HG02970 (cell line): ENCODE measurements around the gene ID3.

Source experiments
- ATAC-seq: cut with Tn5 transposase; IDR thresholded peaks from one replicate; pipeline ENCODE4 v1.9.1; 2021; ENCODE audit warnings: mild to moderate bottlenecking, moderate library complexity, moderate number of reproducible peaks; ENCODE audit not compliant: unreplicated experiment, low FRiP score

The ID3 gene

GRCh38 chr1:23567996-23568607 lies 8.8 kb upstream of the ID3 start:
- ATAC-seq = no peak

GRCh38 chr1:23567629-23567995 lies 8.3 kb upstream of the ID3 start:
- no peak for ATAC-seq

GRCh38 chr1:23566304-23566703 lies 7.0 kb upstream of the ID3 start:
- ATAC-seq = no peak

- ATAC-seq = no peak
These were observed 6.5 kb upstream of the ID3 start for GRCh38 chr1:23565776-23566175.

GRCh38 chr1:23564529-23565122 lies 5.3 kb upstream of the ID3 start:
- ATAC-seq = no peak

GRCh38 chr1:23563755-23564374 lies 4.6 kb upstream of the ID3 start:
- ATAC-seq = no peak

GRCh38 chr1:23563003-23563402 lies 3.7 kb upstream of the ID3 start:
- no peak for ATAC-seq

- no peak for ATAC-seq
These were observed 3.0 kb upstream of the ID3 start for GRCh38 chr1:23562137-23562876.

- ATAC-seq = no peak
These were observed 2.5 kb upstream of the ID3 start for GRCh38 chr1:23561813-23562100.

- no peak for ATAC-seq
These were observed 1.9 kb upstream of the ID3 start for GRCh38 chr1:23561076-23561812.

- ATAC-seq = no peak
These were observed 862 bp upstream of the ID3 start for GRCh38 chr1:23559985-23560741.

- ATAC-seq = no peak
These were observed 497 bp downstream of the ID3 start for GRCh38 chr1:23558872-23559135.

- no peak for ATAC-seq
These were observed 995 bp downstream of the ID3 start for GRCh38 chr1:23558140-23558871.

- ATAC-seq = no peak
These were observed 1.7 kb downstream of the ID3 start for GRCh38 chr1:23557471-23558124.

- ATAC-seq = no peak
These were observed 2.4 kb downstream of the ID3 start for GRCh38 chr1:23556635-23557470.

- ATAC-seq = no peak
These were observed 3.2 kb downstream of the ID3 start for GRCh38 chr1:23555986-23556634.

GRCh38 chr1:23555270-23555985 lies 3.9 kb downstream of the ID3 start:
- ATAC-seq = no peak
